ENCODE measurements around the gene C11orf42. TPM values are rescaled to one million over a fixed set of nuclear protein-coding genes. Genes with fewer than 3 reads are reported as not detected.

Gene C11orf42
- total RNA-seq, 1 donor from 2014 or later: not detected

DNA sequence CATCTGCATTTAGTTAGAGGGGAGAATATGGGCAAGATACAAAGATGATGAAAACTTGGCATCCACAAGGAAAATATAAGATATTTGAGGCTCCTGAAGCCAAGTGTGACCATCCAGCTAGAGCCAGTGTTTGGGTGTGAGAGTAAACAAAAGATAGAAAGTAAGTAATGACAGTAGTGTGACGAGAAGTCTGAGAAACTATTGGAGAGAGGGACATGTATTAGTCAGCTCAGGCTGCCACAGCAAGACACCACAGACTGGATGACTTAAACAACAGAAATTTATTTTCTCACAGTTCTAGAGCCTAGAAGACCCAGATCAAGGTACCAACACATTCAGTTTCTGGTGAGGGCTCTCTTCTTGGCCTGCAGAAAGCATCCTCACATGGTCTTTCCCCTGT, 47.8 kb downstream of the C11orf42 start:
- DNase-seq (ENCODE audit: low spot score): no peak

DNA sequence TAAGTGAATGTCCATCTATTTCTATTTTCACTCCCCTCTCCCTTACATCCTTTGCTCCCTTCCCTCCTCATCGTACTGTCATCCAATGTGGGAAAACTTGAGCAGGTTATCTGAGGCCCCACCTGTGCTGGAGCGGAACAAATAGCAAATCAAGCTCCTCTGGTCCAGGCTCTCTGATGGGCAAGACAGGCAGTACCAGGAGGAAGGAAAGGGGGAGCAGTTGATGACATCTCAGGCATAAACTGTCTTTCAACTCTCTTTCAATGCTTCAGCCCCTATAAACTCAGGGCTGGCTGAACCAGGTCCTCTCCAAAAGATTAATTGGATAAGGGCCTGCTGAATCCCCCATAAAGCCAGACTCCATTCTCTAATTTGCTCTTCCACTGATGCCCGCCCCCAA, 52.8 kb downstream of the C11orf42 start:
- no peak for DNase-seq (ENCODE audit: low spot score)

DNA sequence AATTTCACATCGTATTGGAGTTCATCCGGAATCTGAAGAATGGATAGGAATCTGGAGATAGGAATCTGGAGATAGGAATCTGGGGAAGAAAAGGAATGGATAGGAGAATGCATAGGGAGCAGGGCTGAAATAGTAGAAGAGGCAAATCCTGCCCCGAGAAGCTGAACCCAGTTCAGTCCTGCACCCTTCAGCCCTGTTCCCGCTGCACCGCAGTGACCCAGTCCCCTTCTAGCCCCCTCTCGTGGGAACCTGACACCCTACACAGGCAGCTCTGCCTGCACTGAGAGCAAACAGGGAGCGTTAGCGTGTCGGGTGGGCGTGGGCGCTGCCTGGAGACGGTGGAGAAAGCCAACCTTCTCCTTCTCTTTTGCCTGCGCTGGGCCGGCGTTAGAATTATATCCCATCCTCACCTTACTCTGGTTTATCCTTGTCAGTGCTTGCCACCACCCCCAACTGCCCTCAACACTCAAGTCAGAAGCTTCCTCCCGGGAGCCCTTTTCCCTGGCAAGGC, 53.3 kb downstream of the C11orf42 start:
- DNase-seq (ENCODE audit: low spot score): no peak

DNA sequence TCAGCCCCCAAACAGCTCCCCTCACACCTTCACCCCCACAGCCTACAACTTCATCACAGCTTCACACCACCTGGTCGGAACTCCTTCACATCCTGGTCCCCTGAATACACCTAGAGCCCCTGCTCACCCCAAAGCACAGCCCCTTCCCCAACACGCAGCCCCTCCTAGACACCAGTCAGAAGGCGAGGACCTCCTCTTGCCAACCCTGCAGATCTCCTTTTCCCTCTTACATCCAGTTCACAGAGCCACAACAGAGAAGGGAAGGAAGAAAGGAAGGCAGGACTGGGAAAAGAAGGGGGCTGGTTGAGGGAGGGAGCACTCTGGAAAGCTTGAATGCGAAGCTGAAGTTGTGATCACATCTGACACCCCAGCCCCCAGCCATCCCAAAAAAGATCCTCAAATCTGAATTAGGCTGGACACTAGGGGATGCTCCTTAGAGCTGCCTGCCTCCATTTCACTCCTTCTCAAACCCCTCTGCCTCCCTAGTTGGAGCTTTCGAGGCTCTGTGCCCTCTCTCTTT, 54.9 kb downstream of the C11orf42 start:
- DNase-seq (ENCODE audit: low spot score): no peak

Other genes with a start within 250 kb of the C11orf42 start
- not detected for gene OR56A5, start 237.1 kb upstream of the C11orf42 start, total RNA-seq
- gene OR52L1, start 218.6 kb upstream of the C11orf42 start, total RNA-seq: not detected
- not detected for gene OR56A4, start 198.6 kb upstream of the C11orf42 start, total RNA-seq
- gene OR56A1, start 174.8 kb upstream of the C11orf42 start, total RNA-seq: 0.03 TPM
- gene OR56B4, start 97.9 kb upstream of the C11orf42 start, total RNA-seq: not detected
- not detected for gene OR52B2, start 35.2 kb upstream of the C11orf42 start, total RNA-seq
- gene OR52W1, start 6.3 kb upstream of the C11orf42 start, total RNA-seq: not detected
- 23.2 TPM for gene FHIP1B, start 29.1 kb downstream of the C11orf42 start, total RNA-seq
- not detected for gene CNGA4, start 33.5 kb downstream of the C11orf42 start, total RNA-seq
- not detected for gene CCKBR, start 54.3 kb downstream of the C11orf42 start, total RNA-seq
- 56.0 TPM for gene CAVIN3, start 114.9 kb downstream of the C11orf42 start, total RNA-seq
- gene SMPD1, start 184.9 kb downstream of the C11orf42 start, total RNA-seq: 34.4 TPM
- 31.3 TPM for gene APBB1, start 213.5 kb downstream of the C11orf42 start, total RNA-seq
- gene HPX, start 235.4 kb downstream of the C11orf42 start, total RNA-seq: 1.1 TPM